HCT116 (cell line): ENCODE data around the gene DDAH1. TPM values are rescaled to one million over a fixed set of nuclear protein-coding genes. Genes with fewer than 3 reads are reported as not detected.

Source experiments
- ATAC-seq: fragments of 200-7000 bp; cut with Tn5 transposase; 2 replicates; pipeline ENCODE4 v1.9.1; 2020; ENCODE audit warnings: mild to moderate bottlenecking, moderate library complexity
- BruUV-seq: library from RNA; stranded (reverse); fragments of 400-500 nt; replicated peaks from 2 replicates; lab custom pipeline; 2021; lab: Mats Ljungman, UMichigan
- CTCF ChIA-PET: fragments of 300-600 bp; sonication (Branson Sonifier 250); formaldehyde crosslinking; loops from one replicate; lab custom pipeline; 2021; ENCODE audit warnings: antibody characterized with exemption; lab: Charles Lee
- POLR2A ChIA-PET: fragments of 300-600, 350-600 bp; sonication (Branson Sonifier 250); formaldehyde crosslinking; loops from one replicate; lab custom pipeline; 2021; ENCODE audit warnings: antibody characterized with exemption; lab: Charles Lee
- RAD21 ChIA-PET, 2 experiments: fragments of 300-600 bp; sonication (Branson Sonifier 250); formaldehyde crosslinking; loops; one replicate each; lab custom pipeline; 2023; ENCODE audit warnings: low total read pairs in 2 of 2; ENCODE audit not compliant: uncharacterized antibody in 2 of 2, unreplicated experiment in 2 of 2, low non-redundant PET in 1 of 2; lab: Charles Lee
- DNase-seq: peaks from one replicate; pipeline ENCODE4 v3.0.0-alpha.2; 2010; ENCODE audit warnings: low read depth, low spot score
- H2AFZ ChIP-seq: fragments of 200-600 bp; shearing (Covaris generic), sonication (generic); 2 replicates; pipeline ENCODE4 v1.6.1; 2017; ENCODE audit warnings: low read depth, mixed run types, mixed read lengths, antibody characterized with exemption, low read length; ENCODE audit not compliant: poor library complexity, severe bottlenecking
- H3K27ac ChIP-seq: 2 replicates; pipeline ENCODE4 v1.5.1; 2012; ENCODE audit warnings: low read depth, low read length
- H3K27me3 ChIP-seq: fragments of 200-600 bp; sonication (generic); 2 replicates; pipeline ENCODE4 v1.6.1; 2016; ENCODE audit warnings: mixed run types, low read length, mixed read lengths; ENCODE audit not compliant: insufficient read depth
- H3K36me3 ChIP-seq, 2 experiments: fragments of 200-500 bp in 1 of 2; fragments of 200-600 bp in 1 of 2; sonication (Bioruptor generic) in 1 of 2; sonication (generic) in 1 of 2; 2 replicates each; pipeline versions ENCODE4 v1.5.1 to v1.6.1; 2014 to 2016; ENCODE audit warnings: low read length in 2 of 2, inconsistent platforms in 1 of 2, mixed read lengths in 1 of 2, mixed run types in 1 of 2; ENCODE audit not compliant: insufficient read depth in 2 of 2, control insufficient read depth in 1 of 2
- H3K4me1 ChIP-seq, 2 experiments: fragments of 200-600 bp in 1 of 2; sonication (generic) in 1 of 2; 2 replicates each; pipeline versions ENCODE4 v1.5.1 to v1.6.1; 2012 to 2017; ENCODE audit warnings: low read length in 2 of 2, inconsistent platforms in 1 of 2, mild to moderate bottlenecking in 1 of 2, mixed read lengths in 1 of 2, mixed run types in 1 of 2, moderate library complexity in 1 of 2; ENCODE audit not compliant: insufficient read depth in 2 of 2, control insufficient read depth in 1 of 2
- H3K4me2 ChIP-seq: fragments of 200-600 bp; sonication (generic); 2 replicates; pipeline ENCODE4 v1.6.1; 2017; ENCODE audit warnings: mixed run types, low read length, mixed read lengths
- H3K4me3 ChIP-seq, 2 experiments: fragments of 200-600 bp in 1 of 2; sonication (generic) in 1 of 2; replicated peaks in 1 of 2; 2 replicates each; pipeline ENCODE4 v1.5.1; 2011 to 2016; ENCODE audit warnings: low read length in 2 of 2, control low read depth in 1 of 2, low read depth in 1 of 2, mild to moderate bottlenecking in 1 of 2, mixed read lengths in 1 of 2, mixed run types in 1 of 2
- H3K79me2 ChIP-seq: fragments of 200-600 bp; sonication (generic); 2 replicates; pipeline ENCODE4 v1.6.1; 2017; ENCODE audit warnings: mild to moderate bottlenecking, mixed run types, low read length, moderate library complexity, mixed read lengths; ENCODE audit not compliant: insufficient read depth
- H3K9ac ChIP-seq: fragments of 200-600 bp; sonication (generic); 2 replicates; pipeline ENCODE4 v1.6.1; 2016; ENCODE audit warnings: low read length, mixed read lengths
- H3K9me2 ChIP-seq: fragments of 200-600 bp; sonication (generic), shearing (Covaris generic); 2 replicates; pipeline ENCODE4 v1.6.1; 2017; ENCODE audit warnings: mixed run types, mild to moderate bottlenecking, moderate library complexity; ENCODE audit not compliant: insufficient read depth
- H3K9me3 ChIP-seq, 2 experiments: fragments of 200-500 bp in 1 of 2; fragments of 200-600 bp in 1 of 2; sonication (Bioruptor generic) in 1 of 2; sonication (generic) in 1 of 2; 2 replicates each; pipeline ENCODE4 v1.6.1; 2014 to 2017; ENCODE audit warnings: low read length in 2 of 2, mixed read lengths in 2 of 2, inconsistent platforms in 1 of 2, low read depth in 1 of 2, mild to moderate bottlenecking in 1 of 2, mixed run types in 1 of 2, moderate library complexity in 1 of 2; ENCODE audit not compliant: control insufficient read depth in 1 of 2, insufficient read depth in 1 of 2
- H4K20me1 ChIP-seq: fragments of 200-600 bp; sonication (generic), shearing (Covaris generic); 2 replicates; pipeline ENCODE4 v1.6.1; 2017; ENCODE audit warnings: mixed run types, mild to moderate bottlenecking, moderate library complexity; ENCODE audit not compliant: insufficient read depth
- CBX3 ChIP-seq: IDR thresholded peaks from 2 replicates; pipeline ENCODE4 v1.6.1; 2012; ENCODE audit warnings: low read depth
- EGR1 ChIP-seq: IDR thresholded peaks from 2 replicates; pipeline ENCODE4 v1.6.1; 2012; ENCODE audit warnings: low read depth
- ELF1 ChIP-seq: IDR thresholded peaks from 2 replicates; pipeline ENCODE4 v1.6.1; 2012; ENCODE audit warnings: low read depth, borderline replicate concordance
- FOSL1 ChIP-seq: IDR thresholded peaks from 2 replicates; pipeline ENCODE4 v1.6.1; 2012; ENCODE audit warnings: low read depth
- POLR2A ChIP-seq: IDR thresholded peaks from 2 replicates; pipeline ENCODE4 v1.7.0; 2011; ENCODE audit warnings: borderline replicate concordance; ENCODE audit not compliant: insufficient read depth, insufficient read length; ENCODE audit errors: extremely low read depth
- POLR2AphosphoS5 ChIP-seq: IDR thresholded peaks from 2 replicates; pipeline ENCODE4 v1.6.1; 2011; ENCODE audit warnings: mild to moderate bottlenecking, low read depth, low read length, moderate library complexity
- RAD21 ChIP-seq: IDR thresholded peaks from 2 replicates; pipeline ENCODE4 v1.6.1; 2012; ENCODE audit warnings: low read depth, mild to moderate bottlenecking
- SIN3A ChIP-seq: IDR thresholded peaks from 2 replicates; pipeline ENCODE4 v1.6.1; 2012; ENCODE audit warnings: low read depth
- SP1 ChIP-seq: IDR thresholded peaks from 2 replicates; pipeline ENCODE4 v1.6.1; 2012; ENCODE audit warnings: low read depth
- YY1 ChIP-seq: IDR thresholded peaks from 2 replicates; pipeline ENCODE4 v1.6.1; 2011; ENCODE audit warnings: low read length, low read depth, moderate library complexity, mild to moderate bottlenecking; ENCODE audit not compliant: insufficient replicate concordance; ENCODE audit errors: extremely low read depth
- ZFX ChIP-seq: fragments of 450-650 bp; IDR thresholded peaks from 2 replicates; pipeline ENCODE4 v1.6.1; 2017
- ZNF274 ChIP-seq: fragments of 200-500 bp; sonication (Bioruptor generic); IDR thresholded peaks from 2 replicates; pipeline ENCODE4 v1.6.1; 2014; ENCODE audit warnings: mild to moderate bottlenecking, low read depth, low read length, inconsistent platforms
- intact Hi-C: fragments of 100-400 bp; cut with micrococcal nuclease; formaldehyde crosslinking; loops from 2 replicates; pipeline ENCODE4 v1.10.0; 2022
- total RNA-seq: library from RNA; stranded (reverse); gene quantifications from one replicate; pipeline ENCODE4 v1.2.1, GENCODE V29; 2021; ENCODE audit not compliant: unreplicated experiment
- TF ChIP-seq, protein P1 (sequence below), 3 experiments: fragments of 200-600 bp in 1 of 3; sonication (generic) in 1 of 3; IDR thresholded peaks in 2 of 3; conservative IDR thresholded peaks in 1 of 3; 2 replicates each; pipeline ENCODE4 v1.5.1; 2012 to 2017; ENCODE audit warnings: low read depth in 2 of 3, low read length in 2 of 3, antibody characterized with exemption in 1 of 3, borderline replicate concordance in 1 of 3, control low read depth in 1 of 3, mild to moderate bottlenecking in 1 of 3, mixed read lengths in 1 of 3, mixed run types in 1 of 3, moderate library complexity in 1 of 3; ENCODE audit not compliant: insufficient read depth in 1 of 3
- TF ChIP-seq, protein P2 (sequence below): IDR thresholded peaks from 2 replicates; pipeline ENCODE4 v1.6.1; 2011; ENCODE audit warnings: mild to moderate bottlenecking, low read length, moderate library complexity; ENCODE audit not compliant: insufficient replicate concordance; ENCODE audit errors: extremely low read depth
- TF ChIP-seq, protein P3 (sequence below): IDR thresholded peaks from 2 replicates; pipeline ENCODE4 v1.6.1; 2012; ENCODE audit warnings: low read depth

Gene DDAH1
- total RNA-seq, 1 experiment from 2014 or later = 16.6 TPM

DNA sequence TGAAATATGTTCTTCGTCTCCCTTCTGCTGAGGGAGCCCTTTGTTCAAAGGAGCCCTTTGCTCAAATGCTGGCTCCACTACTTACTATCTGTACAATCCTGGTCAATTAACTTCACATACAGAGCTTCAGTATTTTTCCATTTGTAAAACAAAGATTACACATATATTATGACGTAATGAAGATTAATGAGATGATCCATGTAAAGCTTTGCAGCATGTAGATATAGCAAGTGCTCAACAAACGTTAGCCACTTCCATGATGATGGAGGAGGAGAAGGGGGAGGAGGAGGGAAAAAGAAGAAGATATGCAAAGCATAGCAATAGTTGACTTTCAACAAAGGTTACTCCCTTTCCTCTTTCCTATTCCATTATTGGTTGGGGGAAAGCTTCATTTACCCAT, 10.1 kb upstream of the DDAH1 start:
- ChIA-PET CTCF (no interaction called here), POLR2A (no interaction called here), RAD21 (no interaction called here)
- no peak overlapping the region for H3K4me3 ChIP-seq
- H3K79me2 ChIP-seq = no peaks in the 10 kb centered on the region
- intact Hi-C loops = no loop called here
- H3K36me3 ChIP-seq = no peaks in the 10 kb centered on the region
- no peaks in the 10 kb centered on the region for H3K4me1 ChIP-seq
- H3K27ac ChIP-seq = no peak overlapping the region
- TF ChIP-seq SP1 (no peak), SIN3A (no peak), YY1 (no peak), RAD21 (no peak), ZNF274 (no peak), EGR1 (no peak), ELF1 (no peak), POLR2A (no peak), ZFX (no peak), FOSL1 (no peak), POLR2AphosphoS5 (no peak), CBX3 (no peak)
- TF ChIP-seq, protein P1, sequence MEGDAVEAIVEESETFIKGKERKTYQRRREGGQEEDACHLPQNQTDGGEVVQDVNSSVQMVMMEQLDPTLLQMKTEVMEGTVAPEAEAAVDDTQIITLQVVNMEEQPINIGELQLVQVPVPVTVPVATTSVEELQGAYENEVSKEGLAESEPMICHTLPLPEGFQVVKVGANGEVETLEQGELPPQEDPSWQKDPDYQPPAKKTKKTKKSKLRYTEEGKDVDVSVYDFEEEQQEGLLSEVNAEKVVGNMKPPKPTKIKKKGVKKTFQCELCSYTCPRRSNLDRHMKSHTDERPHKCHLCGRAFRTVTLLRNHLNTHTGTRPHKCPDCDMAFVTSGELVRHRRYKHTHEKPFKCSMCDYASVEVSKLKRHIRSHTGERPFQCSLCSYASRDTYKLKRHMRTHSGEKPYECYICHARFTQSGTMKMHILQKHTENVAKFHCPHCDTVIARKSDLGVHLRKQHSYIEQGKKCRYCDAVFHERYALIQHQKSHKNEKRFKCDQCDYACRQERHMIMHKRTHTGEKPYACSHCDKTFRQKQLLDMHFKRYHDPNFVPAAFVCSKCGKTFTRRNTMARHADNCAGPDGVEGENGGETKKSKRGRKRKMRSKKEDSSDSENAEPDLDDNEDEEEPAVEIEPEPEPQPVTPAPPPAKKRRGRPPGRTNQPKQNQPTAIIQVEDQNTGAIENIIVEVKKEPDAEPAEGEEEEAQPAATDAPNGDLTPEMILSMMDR (IDR thresholded peaks at IDR 0.05 in 2 of 3, conservative IDR thresholded peaks at IDR 0.05 in 1 of 3; ENCODE audit: borderline replicate concordance in 1 of 3, insufficient read depth in 1 of 3, low read depth in 2 of 3, low read length in 2 of 3) = no peak
- TF ChIP-seq, protein P2, sequence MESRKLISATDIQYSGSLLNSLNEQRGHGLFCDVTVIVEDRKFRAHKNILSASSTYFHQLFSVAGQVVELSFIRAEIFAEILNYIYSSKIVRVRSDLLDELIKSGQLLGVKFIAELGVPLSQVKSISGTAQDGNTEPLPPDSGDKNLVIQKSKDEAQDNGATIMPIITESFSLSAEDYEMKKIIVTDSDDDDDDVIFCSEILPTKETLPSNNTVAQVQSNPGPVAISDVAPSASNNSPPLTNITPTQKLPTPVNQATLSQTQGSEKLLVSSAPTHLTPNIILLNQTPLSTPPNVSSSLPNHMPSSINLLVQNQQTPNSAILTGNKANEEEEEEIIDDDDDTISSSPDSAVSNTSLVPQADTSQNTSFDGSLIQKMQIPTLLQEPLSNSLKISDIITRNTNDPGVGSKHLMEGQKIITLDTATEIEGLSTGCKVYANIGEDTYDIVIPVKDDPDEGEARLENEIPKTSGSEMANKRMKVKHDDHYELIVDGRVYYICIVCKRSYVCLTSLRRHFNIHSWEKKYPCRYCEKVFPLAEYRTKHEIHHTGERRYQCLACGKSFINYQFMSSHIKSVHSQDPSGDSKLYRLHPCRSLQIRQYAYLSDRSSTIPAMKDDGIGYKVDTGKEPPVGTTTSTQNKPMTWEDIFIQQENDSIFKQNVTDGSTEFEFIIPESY = no peak
- TF ChIP-seq, protein P3, sequence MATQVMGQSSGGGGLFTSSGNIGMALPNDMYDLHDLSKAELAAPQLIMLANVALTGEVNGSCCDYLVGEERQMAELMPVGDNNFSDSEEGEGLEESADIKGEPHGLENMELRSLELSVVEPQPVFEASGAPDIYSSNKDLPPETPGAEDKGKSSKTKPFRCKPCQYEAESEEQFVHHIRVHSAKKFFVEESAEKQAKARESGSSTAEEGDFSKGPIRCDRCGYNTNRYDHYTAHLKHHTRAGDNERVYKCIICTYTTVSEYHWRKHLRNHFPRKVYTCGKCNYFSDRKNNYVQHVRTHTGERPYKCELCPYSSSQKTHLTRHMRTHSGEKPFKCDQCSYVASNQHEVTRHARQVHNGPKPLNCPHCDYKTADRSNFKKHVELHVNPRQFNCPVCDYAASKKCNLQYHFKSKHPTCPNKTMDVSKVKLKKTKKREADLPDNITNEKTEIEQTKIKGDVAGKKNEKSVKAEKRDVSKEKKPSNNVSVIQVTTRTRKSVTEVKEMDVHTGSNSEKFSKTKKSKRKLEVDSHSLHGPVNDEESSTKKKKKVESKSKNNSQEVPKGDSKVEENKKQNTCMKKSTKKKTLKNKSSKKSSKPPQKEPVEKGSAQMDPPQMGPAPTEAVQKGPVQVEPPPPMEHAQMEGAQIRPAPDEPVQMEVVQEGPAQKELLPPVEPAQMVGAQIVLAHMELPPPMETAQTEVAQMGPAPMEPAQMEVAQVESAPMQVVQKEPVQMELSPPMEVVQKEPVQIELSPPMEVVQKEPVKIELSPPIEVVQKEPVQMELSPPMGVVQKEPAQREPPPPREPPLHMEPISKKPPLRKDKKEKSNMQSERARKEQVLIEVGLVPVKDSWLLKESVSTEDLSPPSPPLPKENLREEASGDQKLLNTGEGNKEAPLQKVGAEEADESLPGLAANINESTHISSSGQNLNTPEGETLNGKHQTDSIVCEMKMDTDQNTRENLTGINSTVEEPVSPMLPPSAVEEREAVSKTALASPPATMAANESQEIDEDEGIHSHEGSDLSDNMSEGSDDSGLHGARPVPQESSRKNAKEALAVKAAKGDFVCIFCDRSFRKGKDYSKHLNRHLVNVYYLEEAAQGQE = no peak
- H3K9me3 ChIP-seq = no peaks in the 10 kb centered on the region
- no peak overlapping the region for H3K4me2 ChIP-seq
- no TSS peak for BruUV-seq
- no peak overlapping the region for H3K9ac ChIP-seq
- H4K20me1 ChIP-seq = no peaks in the 10 kb centered on the region
- DNase-seq = no peak
- no peak overlapping the region for H2AFZ ChIP-seq
- no peaks in the 10 kb centered on the region for H3K27me3 ChIP-seq
- ATAC-seq = no peak
- no peaks in the 10 kb centered on the region for H3K9me2 ChIP-seq
